Tibial nerve (tissue), 4 donors: Measurements from ENCODE around the gene NEAT1.

Experiments
- CTCF ChIP-seq, 5 experiments: fragments of 200-600 bp in 3 of 5; fragments of 450-650 bp in 2 of 5; sonication (generic) in 3 of 5; IDR thresholded peaks; one replicate each; pipeline ENCODE4 v1.5.1; 2016 to 2019; ENCODE audit warnings: antibody characterized with exemption in 5 of 5, mild to moderate bottlenecking in 3 of 5, moderate library complexity in 2 of 5
- EP300 ChIP-seq, 2 donors: sonication (generic); formaldehyde crosslinking; IDR thresholded peaks; one replicate each; pipeline ENCODE4 v1.6.1; 2017; ENCODE audit warnings: antibody characterized with exemption in 2 of 2, mild to moderate bottlenecking in 1 of 2

- TF ChIP-seq CTCF (IDR thresholded peaks at IDR 0.05), result no peak
- TF ChIP-seq EP300 (IDR thresholded peaks at IDR 0.05), result no peak
Observed at GRCh38 chr11:65384301-65384889, 38.2 kb upstream of the NEAT1 start.
